RWPE2 (cell line): ENCODE data around the gene MCAM.

ENCODE experiments used
- ATAC-seq: fragments of 200-7000 bp; cut with Tn5 transposase; 3 replicates; pipeline ENCODE4 v1.9.1; 2021; ENCODE audit warnings: low read depth
- DNase-seq: peaks from one replicate; pipeline ENCODE4 v3.0.0-alpha.2; 2020; ENCODE audit warnings: low spot score
- H3K27ac ChIP-seq: fragments of 450-650 bp; 2 replicates; pipeline ENCODE4 v1.5.1; 2017; ENCODE audit warnings: mild to moderate bottlenecking; ENCODE audit not compliant: poor library complexity, severe bottlenecking
- H3K27me3 ChIP-seq: fragments of 250-450 bp; sonication (Bioruptor Pico); 2 replicates; pipeline ENCODE4 v1.5.1; 2021; ENCODE audit warnings: mild to moderate bottlenecking, moderate library complexity; ENCODE audit not compliant: insufficient read depth, poor library complexity, severe bottlenecking
- H3K36me3 ChIP-seq: fragments of 250-450 bp; sonication (Bioruptor Pico); 2 replicates; pipeline ENCODE4 v1.5.1; 2020; ENCODE audit warnings: low read depth, mild to moderate bottlenecking, moderate library complexity
- H3K4me1 ChIP-seq: fragments of 250-450 bp; sonication (Bioruptor Pico); 2 replicates; pipeline ENCODE4 v1.5.1; 2021; ENCODE audit warnings: mild to moderate bottlenecking, moderate library complexity; ENCODE audit not compliant: insufficient read depth, poor library complexity, severe bottlenecking
- H3K4me3 ChIP-seq: fragments of 250-450 bp; sonication (Bioruptor Pico); 2 replicates; pipeline ENCODE4 v1.5.1; 2021; ENCODE audit warnings: mild to moderate bottlenecking, moderate library complexity; ENCODE audit not compliant: severe bottlenecking
- H3K9me3 ChIP-seq: fragments of 250-450 bp; sonication (Bioruptor Pico); 2 replicates; pipeline ENCODE4 v1.5.1; 2021; ENCODE audit warnings: mild to moderate bottlenecking, moderate library complexity; ENCODE audit not compliant: severe bottlenecking
- CTCF ChIP-seq: fragments of 450-650 bp; IDR thresholded peaks from one replicate; pipeline ENCODE4 v1.5.1; 2017; ENCODE audit warnings: mild to moderate bottlenecking, moderate library complexity; ENCODE audit not compliant: poor library complexity, severe bottlenecking

Gene MCAM

DNA sequence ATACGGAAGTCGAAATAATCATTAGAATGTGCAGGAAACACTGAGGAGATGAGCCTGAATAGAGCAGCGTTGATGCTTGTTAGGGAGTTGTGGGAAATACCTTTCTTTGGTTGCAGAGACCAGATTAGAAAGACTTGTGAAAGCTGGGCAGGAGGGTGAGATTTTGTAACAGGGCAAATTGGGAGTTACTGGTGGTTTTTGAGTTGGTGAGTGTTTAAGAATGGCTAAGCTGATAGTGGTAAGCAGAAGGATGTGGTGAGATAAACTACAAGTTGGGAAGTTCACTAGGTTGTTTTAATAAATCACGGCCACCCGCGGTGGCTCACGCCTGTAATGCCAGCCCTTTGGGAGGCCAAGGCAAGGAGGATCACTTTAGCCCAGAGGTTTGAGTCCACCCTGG, 34.4 kb downstream of the MCAM start:
- H3K27me3 ChIP-seq: no peaks in the 10 kb centered on the region
- no peaks in the 10 kb centered on the region for H3K4me1 ChIP-seq
- H3K4me3 ChIP-seq: no peak overlapping the region
- TF ChIP-seq CTCF: no peak
- no peak overlapping the region for H3K27ac ChIP-seq
- H3K9me3 ChIP-seq: no peaks in the 10 kb centered on the region
- ATAC-seq (no peak), DNase-seq (no peak)
- peaks cover 61% of the 10 kb centered on the region for H3K36me3 ChIP-seq

DNA sequence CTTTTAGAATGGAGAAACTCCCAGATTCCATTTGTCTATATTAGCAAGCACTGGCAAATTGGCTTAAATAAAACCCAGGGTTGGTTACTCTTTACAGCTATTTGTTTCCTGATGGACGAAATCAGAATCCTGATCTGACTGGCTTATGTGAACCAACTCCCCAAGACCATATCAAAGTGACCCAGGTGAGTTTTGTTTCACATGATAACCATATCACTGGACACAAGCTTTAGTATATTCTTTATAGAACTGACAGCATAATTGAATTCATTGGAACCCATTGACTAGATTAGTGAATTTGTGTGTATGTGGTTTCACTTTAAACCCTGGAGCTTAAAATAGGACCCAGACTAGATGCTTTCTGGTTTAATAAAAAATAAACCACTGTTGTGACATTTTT, 39.3 kb downstream of the MCAM start:
- H3K27me3 ChIP-seq: no peaks in the 10 kb centered on the region
- no peak for TF ChIP-seq CTCF
- no peak for ATAC-seq
- H3K9me3 ChIP-seq: no peaks in the 10 kb centered on the region
- DNase-seq: no peak
- H3K4me1 ChIP-seq: no peaks in the 10 kb centered on the region
- H3K4me3 ChIP-seq: no peak overlapping the region
- H3K27ac ChIP-seq: no peak overlapping the region
- H3K36me3 ChIP-seq: peaks cover 69% of the 10 kb centered on the region

GRCh38 chr11:119273721-119274120, 43.2 kb downstream of the MCAM start:
- Histone ChIP-seq H3K4me3 (no peak overlapping the region), H3K36me3 (peaks cover 67% of the 10 kb centered on the region), H3K27ac (no peak overlapping the region), H3K27me3 (no peaks in the 10 kb centered on the region), H3K9me3 (no peaks in the 10 kb centered on the region), H3K4me1 (no peaks in the 10 kb centered on the region)
- no peak for TF ChIP-seq CTCF
- no peak for DNase-seq
- no peak for ATAC-seq

GRCh38 chr11:119267645-119268044, 49.3 kb downstream of the MCAM start:
- Histone ChIP-seq H3K9me3 (no peaks in the 10 kb centered on the region), H3K4me3 (no peak overlapping the region), H3K27ac (no peak overlapping the region), H3K4me1 (peaks cover 4% of the 10 kb centered on the region), H3K36me3 (peaks cover 22% of the 10 kb centered on the region), H3K27me3 (no peaks in the 10 kb centered on the region)
- TF ChIP-seq CTCF: no peak
- no peak for ATAC-seq
- DNase-seq: no peak

DNA sequence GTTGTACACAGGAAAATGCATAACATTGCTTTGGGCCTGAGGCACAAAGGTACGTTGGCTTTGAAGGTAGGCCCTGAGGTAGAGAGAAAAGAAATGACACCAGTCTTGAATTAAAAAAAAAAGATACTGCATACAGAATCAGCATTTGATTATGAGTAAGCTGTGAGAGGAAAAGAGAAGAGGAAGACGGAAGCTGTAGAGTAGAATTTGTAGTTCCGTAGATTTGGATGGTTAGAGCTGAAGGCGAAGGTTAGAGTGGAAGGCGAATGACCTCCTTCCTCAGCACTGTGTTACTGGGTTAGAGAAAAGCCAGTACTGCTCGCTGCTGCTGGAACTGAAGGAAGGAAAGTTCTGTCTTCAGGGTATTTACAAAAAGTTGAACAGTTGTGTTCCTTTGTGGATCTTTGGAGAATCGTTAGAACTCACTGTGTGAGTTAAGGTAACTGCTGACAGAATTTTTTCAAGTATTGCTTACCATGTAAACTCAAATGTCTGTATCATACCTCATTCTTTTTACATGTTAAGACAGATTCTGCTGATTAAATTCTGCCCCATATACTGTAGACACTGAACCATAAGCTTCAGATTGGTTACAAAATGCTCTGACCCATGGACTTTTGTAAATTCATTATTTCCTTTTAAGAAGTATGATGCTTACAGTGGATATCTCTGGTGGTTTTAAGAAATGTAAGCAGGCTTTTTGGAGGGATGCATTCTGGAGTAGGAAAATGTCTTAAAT, 50.2 kb downstream of the MCAM start:
- ATAC-seq (no peak), DNase-seq (no peak)
- Histone ChIP-seq H3K4me3 (no peak overlapping the region), H3K36me3 (peaks cover 12% of the 10 kb centered on the region), H3K27me3 (no peaks in the 10 kb centered on the region), H3K4me1 (peaks cover 8% of the 10 kb centered on the region), H3K27ac (no peak overlapping the region), H3K9me3 (no peaks in the 10 kb centered on the region)
- no peak for TF ChIP-seq CTCF
